ENCODE data around the gene TP53I13.

DNA sequence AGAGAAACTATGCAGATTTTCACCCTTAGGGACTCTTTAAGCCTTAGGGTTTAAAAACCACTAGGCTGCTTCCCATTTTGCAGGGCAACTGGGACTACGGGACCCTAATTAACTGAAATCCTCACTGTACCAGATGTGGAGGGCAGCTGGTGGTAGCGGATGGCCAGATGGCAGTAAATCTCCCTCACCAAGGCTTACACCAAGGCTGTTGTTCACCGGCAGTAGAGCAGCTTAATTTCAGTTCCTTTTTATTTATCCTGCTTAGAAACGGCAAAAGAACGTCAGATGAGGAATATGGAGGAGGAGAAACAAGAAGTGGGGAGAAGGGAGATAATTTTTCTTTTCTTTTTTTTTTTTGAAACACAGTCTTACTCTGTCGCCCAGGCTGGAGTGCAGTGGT is 8.2 kb upstream of the TP53I13 start:
- TF ChIP-seq CTCF (IDR thresholded peaks at IDR 0.05; ENCODE audit: low read length): no peak
- TF ChIP-seq EZH2 (IDR thresholded peaks at IDR 0.05; ENCODE audit: borderline replicate concordance, low read length): no peak

All from OCI-LY1 (cell line).